Measurements from ENCODE around the gene CHST9. TPM values are rescaled to one million over a fixed set of nuclear protein-coding genes. Genes with fewer than 3 reads are reported as not detected.
A peak's percentile ranks its signal among the peaks of the same experiment; 100 is the strongest.

Gene CHST9
- polyA plus RNA-seq, 2 of the 4 experiments (the other 2 are of a cell fraction): 0.06 TPM; not detected in 1

- ATAC-seq (no peak), FAIRE-seq (no peak), DNase-seq (ENCODE audit: low read depth in 1 of 2, low spot score in 1 of 2) (no peak)
- WGBS (ENCODE audit: missing lambda C conversion rate): 2% methylated on average over 2 of the region's 2 CpGs
- Histone ChIP-seq H3K4me1 (no peaks in the 10 kb centered on the region), H3K9me3 (no peaks in the 10 kb centered on the region), H3K27ac (no peak overlapping the region), H3K4me3 (no peak overlapping the region), H3K4me2 (no peak overlapping the region)
- TF ChIP-seq ESRRA (IDR thresholded peaks at IDR 0.05; ENCODE audit: borderline replicate concordance, low read length) (no peak), RCOR1 (IDR thresholded peaks at IDR 0.05; ENCODE audit: low read depth, low read length) (no peak), USF2 (IDR thresholded peaks at IDR 0.05) (no peak), CBX8 (IDR thresholded peaks at IDR 0.05) (no peak), KDM1A (IDR thresholded peaks at IDR 0.05; ENCODE audit: low read depth) (no peak), HDAC2 (IDR thresholded peaks at IDR 0.05) (no peak)
- ChIA-PET CTCF (no interaction called here), POLR2A (no interaction called here)
Observed at GRCh38 chr18:27007880-27008279, 177.2 kb downstream of the CHST9 start.

GRCh38 chr18:27005589-27005988 lies 179.5 kb downstream of the CHST9 start:
- CTCF ChIA-PET: interaction anchor here (1.0 to 1.5 kb wide), 5 partner anchors 9 to 622 kb away, joined by 3 to 4 read pairs (median 3); no protein-coding TSS in a partner anchor

GRCh38 chr18:27004056-27004829 lies 180.9 kb downstream of the CHST9 start:
- ChIA-PET CTCF (no interaction called here), POLR2A (no interaction called here)
- DNase-seq (ENCODE audit: low read depth in 1 of 2, low spot score in 1 of 2): peak in 1 of 2 experiments; percentile 13
- Histone ChIP-seq H3K9me3 (no peaks in the 10 kb centered on the region), H3K27ac (no peak overlapping the region), H3K4me3 (no peak overlapping the region), H3K4me2 (no peak overlapping the region), H3K4me1 (no peaks in the 10 kb centered on the region)
- ATAC-seq: no peak
- FAIRE-seq: no peak
- WGBS (ENCODE audit: missing lambda C conversion rate): 30% methylated on average over 9 of the region's 9 CpGs
- TF ChIP-seq RAD21 (conservative IDR thresholded peaks at IDR 0.05 in 1 of 2, IDR thresholded peaks at IDR 0.05 in 1 of 2) (peak; percentile 60 to 61), ELK1 (IDR thresholded peaks at IDR 0.05; ENCODE audit: low read depth, low read length) (no peak), SMC3 (IDR thresholded peaks at IDR 0.05) (peak; percentile 66), GATA3 (IDR thresholded peaks at IDR 0.05; ENCODE audit: borderline replicate concordance) (no peak), CTCF (IDR thresholded peaks at IDR 0.05) (peak; percentile 55)

More at GRCh38 chr18:27005589-27005988, 179.5 kb downstream of the CHST9 start:
- Histone ChIP-seq H3K4me1 (no peaks in the 10 kb centered on the region), H3K4me3 (no peak overlapping the region), H3K9me3 (no peaks in the 10 kb centered on the region), H3K27ac (no peak overlapping the region), H3K4me2 (no peak overlapping the region)
- peak; percentile 3 to 39 for DNase-seq (ENCODE audit: low read depth in 1 of 2, low spot score in 1 of 2)
- peak; percentile 82 to 83; a peak in 5 of 6 replicates for ATAC-seq
- POLR2A ChIA-PET: no interaction called here
- 0% methylated on average over 1 of the region's 1 CpG for WGBS (ENCODE audit: missing lambda C conversion rate)
- FAIRE-seq: no peak
- TF ChIP-seq ZNF302 (CRISPR knock-in tag; IDR thresholded peaks at IDR 0.05): no peak
- no peak for TF ChIP-seq EHF (CRISPR knock-in tag; IDR thresholded peaks at IDR 0.05)
- peak; percentile 21; the same call in 2 of the 3 replicates for TF ChIP-seq CTCF (IDR thresholded peaks at IDR 0.05)
- no peak for TF ChIP-seq CHD4 (IDR thresholded peaks at IDR 0.05; ENCODE audit: borderline replicate concordance)
- peak; percentile 15 to 37; a peak in 2 of 5 replicates for TF ChIP-seq RAD21 (conservative IDR thresholded peaks at IDR 0.05 in 1 of 2, IDR thresholded peaks at IDR 0.05 in 1 of 2)
- TF ChIP-seq CEBPB (IDR thresholded peaks at IDR 0.05): no peak
- TF ChIP-seq POLR2AphosphoS2 (conservative IDR thresholded peaks at IDR 0.05; ENCODE audit: low read length): no peak

Data from A549 (cell line).